ELR (cell line): Measurements from ENCODE around the gene CACNA1D.

Experiments used
- DNase-seq: peaks from one replicate; pipeline ENCODE4 v3.0.0-alpha.2; 2015; ENCODE audit warnings: low read depth

Gene CACNA1D

DNA sequence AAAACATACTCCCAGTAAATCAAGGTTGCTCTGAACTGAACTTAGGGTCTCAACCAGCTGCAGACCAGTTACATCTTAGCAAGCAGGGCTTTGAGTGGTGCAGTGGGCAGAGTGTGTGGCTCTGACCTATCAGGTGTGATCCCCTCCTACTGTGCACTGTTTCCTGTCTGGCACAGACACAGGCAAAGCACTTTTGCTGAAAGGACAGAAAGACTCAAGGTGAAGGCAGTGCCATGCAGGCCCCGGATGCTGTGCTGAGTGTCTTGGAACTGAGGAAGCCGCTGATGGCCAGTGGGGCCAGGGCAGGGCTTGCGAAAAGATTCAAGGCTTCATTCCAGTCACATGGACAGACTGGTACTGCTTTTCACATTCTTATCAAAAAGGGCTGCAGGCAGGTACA lies 85.2 kb downstream of the CACNA1D start:
- no peak for DNase-seq

DNA sequence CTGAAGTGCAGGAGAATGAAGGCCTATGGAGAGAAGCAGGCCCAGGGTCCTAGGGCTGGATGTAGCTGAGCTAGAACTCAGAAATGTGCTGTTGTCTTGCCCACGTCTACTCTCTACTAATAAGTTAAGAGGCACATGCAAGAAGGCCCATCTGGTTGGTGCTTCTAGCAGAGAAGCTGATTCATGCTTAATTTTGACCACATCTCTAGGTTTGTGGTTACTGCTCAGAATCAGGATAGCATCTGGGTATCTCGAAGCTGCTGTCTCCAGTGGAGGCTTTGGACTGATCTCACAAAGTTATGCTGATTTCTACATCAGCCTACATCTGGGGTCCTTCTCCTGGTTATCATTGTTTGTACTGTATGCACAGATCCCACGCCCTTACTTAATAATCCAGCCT lies 87.3 kb downstream of the CACNA1D start:
- DNase-seq = peak; percentile 14

DNA sequence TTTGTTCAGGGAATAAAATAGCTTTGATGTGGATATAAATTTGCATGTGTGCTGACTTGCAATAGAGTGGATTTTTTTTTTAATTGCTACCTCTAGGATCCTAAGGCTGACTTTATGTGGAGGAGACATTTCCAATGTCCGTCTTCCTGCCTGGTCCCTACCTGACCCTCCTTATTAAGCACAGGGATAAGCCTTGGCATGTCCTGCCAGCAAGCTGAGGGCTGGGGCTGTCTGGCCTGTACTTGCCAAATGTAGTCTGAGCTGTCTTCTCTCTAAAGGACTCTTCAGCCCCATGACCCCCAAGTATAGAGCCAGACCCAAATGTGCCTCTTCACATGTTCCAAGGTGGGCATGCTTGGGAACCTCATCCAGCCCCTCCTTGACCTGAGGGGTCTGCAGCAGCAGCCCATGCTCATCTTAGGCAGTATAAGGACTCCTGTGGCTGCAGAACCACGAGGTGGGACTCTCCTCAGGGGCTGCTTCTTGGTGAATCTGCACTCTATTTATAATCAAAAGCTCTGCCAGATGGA lies 88.8 kb downstream of the CACNA1D start:
- no peak for DNase-seq

DNA sequence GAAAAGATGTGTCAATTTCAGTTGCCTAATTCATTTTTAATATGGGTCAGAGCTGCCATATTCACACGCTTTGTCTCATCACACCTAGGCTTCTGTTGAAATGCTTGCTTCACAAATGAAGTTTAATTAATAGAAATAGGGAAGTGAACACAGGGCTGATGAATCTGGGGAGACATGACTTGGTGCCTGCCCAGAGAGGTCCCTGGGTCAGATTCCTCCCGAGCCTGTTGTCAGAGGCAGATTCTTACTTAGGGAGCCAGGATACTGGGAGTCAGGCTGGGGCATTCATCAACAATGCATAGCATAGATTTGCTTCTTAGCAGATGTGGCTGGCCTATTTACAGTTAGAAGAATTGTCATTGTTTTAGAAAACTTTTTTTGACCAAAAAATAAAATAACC lies 90.6 kb downstream of the CACNA1D start:
- DNase-seq = no peak

DNA sequence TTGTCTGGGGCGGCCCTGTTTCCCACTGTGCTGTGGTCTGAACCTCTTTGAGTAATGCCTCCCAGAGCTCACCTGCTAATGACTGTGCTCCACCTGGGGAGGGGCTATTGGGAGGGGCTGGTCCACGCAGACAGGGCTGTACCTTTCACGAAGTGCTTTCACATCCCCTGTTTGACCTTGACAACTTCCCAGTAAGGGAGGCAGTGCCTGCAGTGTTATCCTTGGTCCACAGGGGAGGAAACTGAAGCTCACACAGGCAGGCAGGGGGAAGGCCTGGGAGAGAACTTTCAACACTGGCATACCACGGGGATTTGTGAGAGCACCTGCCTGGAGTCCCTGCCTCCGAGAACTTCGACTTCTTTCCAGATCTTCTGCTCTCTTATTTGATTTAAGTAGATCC lies 91.2 kb downstream of the CACNA1D start:
- no peak for DNase-seq

DNA sequence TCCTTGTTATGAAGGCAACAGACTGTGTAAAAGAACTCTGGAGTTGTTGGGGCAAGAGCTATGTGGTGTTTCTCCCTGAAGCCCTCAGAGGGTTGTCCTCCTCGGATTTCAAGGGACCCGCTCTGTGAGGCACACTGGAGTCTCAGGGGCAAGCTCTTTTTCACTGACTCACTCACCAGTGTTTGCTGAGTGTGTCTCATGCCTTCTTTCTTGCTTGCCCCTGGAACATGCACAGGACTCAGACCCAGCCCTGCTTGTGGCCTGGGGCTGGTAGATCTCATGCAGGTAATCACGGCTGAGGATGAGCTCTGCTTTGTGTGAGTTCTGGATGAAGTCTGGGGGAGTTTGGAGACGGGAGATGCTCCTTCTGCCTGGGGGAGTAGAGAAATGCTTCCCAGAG lies 93.7 kb downstream of the CACNA1D start:
- DNase-seq = no peak

DNA sequence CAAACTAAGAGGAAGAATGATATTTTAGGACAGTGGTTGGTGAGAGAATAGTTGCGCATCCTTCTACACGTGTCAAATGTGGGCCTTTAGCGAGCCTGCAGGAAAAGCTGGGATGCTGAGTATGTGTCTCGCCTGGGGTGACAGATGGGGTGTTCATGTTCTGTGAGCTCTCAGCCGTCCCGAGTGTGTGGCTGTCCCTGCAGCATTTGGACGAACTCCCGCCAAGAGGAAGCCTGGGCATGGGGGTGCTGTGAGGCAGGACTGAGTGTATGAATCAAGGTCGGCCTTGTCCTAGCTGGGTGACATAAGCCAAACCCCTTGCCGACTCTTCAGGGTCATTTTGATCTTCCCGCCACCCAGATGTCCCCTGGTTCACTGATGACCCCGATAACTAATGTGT lies 94.8 kb downstream of the CACNA1D start:
- DNase-seq = no peak

DNA sequence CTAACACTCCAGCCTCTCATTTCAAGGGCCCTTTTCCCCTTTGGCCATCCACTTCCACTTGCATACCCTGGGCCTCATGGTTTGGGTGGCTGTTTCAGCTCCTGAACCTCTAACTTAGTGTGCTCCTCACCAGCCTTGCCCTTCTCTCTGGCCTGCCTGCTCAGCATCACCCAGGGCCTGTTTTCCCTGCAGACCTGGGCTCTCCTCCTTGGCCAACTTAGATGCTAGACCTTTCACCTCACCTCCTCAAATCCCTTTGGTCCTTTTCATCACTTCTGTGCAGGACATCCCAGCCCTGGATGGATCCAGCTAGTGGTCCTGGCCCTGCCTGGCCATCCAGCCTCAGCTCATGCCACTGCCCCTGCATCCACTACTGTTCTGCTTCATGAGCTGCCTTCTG lies 95.4 kb downstream of the CACNA1D start:
- DNase-seq = no peak

DNA sequence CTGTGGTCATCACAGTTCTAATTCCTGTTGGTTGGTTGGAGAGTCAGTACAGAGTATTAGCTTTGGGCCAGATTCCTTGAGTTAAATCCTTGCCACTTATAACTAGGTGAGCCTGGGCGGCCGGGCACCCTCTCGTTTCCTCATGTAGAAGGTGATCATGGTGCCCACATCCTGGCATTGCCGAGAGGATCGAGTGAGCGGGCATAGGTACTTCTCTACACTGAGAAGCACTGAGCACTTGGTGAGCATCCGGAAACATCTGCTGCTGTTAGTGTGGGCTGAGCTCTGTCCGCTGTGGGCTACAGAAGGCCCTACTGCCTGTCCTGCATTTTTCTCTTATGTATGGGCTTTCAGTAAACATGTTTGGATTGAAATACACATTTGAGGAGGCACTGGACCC lies 96.2 kb downstream of the CACNA1D start:
- no peak for DNase-seq

DNA sequence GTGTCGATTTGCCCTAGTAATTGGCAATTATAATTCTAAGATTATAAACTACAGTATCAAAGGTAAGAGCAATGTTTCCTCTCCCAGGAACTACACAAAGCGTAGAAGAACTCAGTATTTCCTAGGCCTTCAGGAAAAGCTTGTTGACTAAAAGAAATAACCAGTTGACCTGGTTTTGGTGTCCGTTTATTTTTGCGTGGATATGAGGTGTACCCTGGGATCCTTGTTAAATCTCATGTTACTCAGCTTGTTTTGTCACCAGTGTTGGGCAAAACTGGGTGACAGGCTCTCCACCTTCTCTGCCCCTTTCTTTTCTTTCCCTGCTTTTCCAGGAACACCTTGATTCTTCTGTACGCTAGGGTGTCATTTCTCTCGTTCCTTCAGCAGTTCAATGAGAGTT lies 97.2 kb downstream of the CACNA1D start:
- DNase-seq = no peak

DNA sequence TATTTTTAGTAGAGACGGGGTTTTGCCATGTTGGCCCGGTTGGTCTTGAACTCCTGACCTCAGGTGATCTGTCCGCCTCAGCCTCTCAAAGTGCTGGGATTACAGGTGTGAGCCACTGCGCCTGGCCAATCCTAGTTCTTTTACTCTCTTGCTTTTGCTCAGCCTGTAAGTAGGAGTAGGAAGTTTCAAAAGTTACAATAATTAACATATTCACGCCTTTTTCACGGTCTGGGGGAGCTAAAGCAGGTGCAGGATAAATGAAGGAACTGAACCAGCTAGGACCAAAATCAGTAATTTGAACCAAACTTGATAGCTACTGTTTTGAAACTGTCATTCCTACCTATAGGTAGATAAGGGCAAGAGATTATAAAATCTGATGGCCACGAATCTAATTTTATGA lies 98.5 kb downstream of the CACNA1D start:
- DNase-seq = no peak

DNA sequence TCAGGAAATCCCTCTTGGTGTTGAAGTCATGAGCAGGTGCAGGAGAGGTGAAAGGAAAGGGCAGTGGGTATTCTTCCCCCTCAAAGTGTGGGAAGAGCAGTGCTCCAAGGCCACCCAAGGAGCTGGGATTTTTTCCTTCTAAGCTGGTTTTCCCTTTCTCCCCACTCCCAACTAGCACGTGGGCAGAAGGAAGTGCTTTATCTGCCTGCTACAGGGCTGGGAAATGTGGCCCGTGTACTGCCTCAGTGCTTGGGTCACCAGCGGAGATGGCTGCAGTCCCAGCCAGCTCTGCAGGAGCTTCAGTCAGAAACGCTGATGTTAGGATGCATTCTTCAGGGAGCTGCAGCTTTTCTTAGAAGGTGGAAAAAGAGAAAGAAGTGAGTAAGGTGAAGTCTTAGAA lies 99.2 kb downstream of the CACNA1D start:
- no peak for DNase-seq

DNA sequence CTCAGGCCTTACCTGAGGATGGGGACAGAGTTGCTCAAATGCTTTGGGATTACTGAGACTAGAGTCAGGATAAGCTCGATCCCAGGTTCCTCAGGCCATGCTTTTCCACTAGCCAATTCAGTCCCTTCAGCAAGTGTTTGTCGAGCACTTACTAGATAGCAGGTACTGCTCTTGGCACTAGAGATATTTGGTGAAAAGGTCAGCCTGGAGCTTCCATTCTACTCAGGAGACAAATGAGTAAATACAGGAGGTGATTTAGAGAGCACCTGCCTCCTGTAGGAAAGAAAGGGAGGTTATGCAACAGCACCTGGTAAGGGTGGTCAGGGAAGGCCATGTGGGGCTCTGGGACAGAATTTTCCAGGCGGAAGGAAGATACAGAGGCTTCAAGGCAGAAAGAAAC lies 99.9 kb downstream of the CACNA1D start:
- DNase-seq = no peak

DNA sequence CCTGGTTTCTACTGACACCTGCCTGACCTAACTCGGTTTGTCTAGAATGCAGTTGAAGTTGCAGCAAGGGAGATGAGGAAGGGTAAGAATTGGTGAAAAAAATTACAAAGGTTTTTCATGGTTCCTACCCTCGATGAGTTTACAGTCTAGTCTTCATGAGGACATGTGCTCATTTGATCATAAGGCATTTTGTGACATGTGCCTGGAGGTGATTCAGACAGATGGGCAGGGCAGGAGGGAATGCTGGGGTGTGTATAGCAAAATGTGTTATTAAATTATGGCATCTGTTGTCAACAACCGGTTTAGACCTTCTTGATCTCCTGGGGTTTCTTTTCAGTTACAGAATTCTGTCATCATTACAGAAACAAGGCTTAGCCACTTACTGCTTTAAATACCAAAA lies 101.2 kb downstream of the CACNA1D start:
- no peak for DNase-seq

DNA sequence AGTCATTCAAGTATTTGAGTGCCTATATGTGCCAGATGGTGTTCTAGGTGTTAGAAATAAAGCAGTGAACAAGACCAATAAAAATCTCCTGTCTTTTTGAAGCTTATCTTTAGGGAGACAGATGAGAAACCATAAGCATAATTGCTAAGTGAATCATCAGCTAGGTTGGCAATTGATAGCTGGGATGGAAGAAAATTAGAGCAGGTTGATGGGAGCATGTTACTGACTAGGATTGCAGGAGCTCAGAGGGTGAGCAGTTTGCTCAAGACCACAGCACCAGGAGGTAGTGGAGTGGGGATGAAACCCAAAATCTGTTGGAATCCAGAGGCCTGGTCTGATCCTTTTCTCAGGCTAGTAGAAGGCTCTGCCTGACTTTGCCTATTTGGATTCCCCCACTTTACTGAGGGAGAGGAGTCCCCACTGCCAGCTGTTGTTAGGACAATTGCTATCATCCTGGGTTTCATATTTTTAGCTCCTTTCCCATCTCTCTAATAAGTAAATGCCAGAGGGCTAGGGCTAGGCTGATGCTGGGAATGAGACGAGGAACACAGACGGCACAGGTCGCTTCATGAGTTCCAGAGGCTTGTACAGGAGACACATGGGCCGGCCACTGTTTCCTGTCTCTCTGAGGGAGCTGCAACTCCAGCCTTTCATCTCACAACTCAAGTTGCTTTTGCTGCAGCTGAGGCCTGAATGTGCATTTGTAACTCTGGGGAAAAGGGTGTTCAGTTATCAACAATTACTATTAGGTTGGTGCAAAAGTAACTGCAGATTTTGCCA lies 102.9 kb downstream of the CACNA1D start:
- no peak for DNase-seq

DNA sequence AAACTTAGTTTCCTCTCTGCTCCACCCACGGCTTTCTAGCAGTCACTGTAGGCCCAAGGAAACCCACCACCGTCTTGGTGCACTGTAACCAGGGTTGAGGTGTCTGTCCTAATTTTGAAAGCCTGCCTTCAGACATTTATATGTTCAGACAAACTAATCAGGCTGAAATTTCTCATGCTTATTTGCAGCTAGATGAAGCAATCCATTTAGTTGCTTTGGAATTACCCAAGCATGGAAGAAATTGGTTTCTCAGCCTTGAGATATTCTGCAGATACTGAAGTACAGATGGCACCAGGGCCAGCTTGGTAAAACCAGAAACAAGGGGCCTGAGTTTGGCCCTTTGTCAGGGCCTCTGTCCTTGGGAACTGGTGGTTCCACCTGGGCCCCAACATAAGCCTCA lies 105.4 kb downstream of the CACNA1D start:
- no peak for DNase-seq

DNA sequence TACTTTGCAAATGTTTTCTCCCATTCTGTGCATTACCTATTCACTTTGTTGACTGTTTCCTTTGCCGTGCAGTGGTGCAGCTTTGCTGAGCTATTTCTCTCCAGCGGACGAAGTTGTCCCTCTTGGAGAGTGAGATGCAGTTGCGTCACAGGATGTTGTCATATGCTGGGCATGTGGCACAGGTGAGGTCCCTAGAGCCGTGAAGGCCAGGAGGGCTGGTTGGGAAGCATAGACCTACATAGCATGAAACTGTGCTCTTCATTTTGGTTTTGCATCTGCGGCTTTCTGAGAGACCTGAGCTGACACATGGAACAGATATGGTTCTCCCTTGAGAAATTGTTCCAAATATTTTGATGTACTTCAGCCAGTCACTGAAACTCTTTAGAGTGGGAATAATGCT lies 108.5 kb downstream of the CACNA1D start:
- no peak for DNase-seq

DNA sequence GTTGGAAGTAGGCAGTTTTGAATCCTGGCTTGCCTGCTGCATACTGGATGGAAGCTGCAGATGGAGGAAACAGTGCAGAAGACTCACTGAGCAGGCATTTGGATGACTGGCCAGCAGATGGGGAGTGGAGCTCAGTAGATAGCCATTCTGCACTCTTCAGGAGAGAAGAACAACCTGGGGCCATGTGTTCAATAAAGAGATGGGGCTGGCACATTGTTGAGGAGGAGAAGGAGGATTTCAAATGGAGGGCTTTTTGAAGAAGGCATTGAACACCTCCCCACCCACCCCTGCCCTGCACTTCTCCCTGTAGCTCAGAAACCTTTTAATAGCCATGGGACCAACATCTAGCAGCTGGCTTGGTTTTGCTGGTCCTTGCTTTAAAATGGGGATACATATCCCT lies 109.8 kb downstream of the CACNA1D start:
- DNase-seq = no peak

DNA sequence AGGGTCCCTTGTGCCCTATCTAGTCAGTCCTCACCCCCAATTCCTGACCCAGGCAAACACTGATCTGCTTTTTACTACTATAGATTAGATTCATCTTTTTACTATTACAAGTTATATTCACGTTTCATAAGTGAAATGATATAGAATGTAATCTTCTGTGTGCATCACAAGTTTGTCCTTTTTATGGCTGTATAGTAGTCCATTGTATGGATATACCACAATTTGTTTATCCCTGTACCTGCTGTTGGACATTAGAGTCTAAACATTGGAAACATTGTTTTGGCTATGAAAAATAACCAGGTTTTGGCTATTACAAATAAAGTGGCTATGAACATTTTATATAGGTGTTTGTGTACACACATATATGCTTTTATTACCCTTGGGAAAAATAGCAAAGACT lies 112.4 kb downstream of the CACNA1D start:
- no peak for DNase-seq

DNA sequence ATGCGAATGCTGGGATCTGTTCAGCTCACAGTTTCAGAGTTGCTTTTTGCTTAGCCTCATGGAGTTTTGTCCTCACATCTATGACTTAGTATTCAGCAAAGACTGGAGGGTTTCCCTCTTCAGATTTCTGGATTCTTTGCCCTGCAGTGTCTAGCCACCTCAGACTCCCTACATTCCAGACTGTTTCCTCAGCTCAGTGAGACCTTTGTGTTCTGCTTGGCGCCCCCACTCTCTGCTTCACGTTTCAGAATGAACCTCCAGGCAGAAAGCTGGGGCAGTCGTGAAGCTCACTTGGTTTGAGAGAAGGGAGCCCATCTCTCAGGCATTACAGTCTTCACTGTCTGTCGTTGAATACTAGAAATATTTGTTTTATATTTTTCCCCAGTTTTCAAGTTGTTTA lies 118.1 kb downstream of the CACNA1D start:
- no peak for DNase-seq

DNA sequence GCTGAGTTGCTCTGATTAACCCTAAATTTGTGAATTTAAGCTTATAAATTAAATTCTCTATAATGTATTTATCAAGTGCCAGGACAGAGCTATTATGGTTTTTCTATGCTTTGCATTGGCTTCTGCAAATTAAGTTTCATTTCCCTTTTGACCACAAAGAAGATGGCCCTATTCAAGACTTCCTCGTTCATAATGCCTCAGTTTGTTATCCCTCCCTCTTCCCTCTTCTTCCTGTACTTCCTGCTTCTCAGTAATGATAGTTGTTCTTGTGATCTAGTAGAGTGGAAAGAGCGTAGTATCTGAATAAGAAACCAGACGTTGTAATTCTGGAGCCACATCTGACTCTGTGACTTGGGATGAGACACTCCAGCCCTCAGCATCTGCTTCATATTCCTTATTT lies 118.7 kb downstream of the CACNA1D start:
- DNase-seq = no peak

DNA sequence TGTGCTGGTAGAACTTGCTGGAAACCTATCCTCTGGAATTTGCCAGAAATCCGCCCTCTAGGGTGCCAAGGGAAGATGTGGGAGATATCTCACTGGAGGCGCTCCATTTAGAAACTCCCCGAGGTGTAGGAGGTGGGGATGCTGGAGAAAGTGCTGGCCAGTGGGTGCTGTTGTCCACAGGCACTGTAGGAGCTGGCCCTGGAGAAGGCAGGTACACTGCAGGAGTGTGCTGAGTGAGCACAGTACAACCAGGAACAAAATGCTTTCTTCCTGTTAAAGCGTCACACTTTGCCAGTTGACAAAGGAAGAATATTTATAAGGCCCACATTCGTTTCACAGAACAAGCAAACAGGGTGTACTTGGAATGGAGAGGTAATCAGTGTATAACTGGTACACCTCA lies 119.9 kb downstream of the CACNA1D start:
- no peak for DNase-seq

DNA sequence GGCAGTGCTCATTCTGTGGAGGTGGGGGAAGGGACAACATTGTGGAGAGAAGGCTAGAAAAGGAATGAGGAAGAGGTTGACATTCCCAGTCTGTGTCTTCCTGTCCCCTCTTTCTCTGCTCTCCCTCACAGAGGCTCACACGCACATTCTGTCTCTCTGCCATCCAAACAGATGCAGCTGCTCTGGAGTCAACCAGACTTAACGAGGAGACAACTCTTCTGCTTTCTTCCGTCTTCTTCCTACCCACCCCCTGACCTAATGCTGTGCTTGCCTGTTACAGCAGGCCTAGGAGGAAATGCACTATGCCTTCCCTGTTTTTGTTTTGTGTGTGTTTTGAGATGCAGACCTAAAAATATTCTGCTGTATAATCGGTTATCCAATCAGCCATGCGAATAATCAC lies 121.9 kb downstream of the CACNA1D start:
- no peak for DNase-seq
